HG03175 (cell line): Measurements from ENCODE around the gene HRH1.

ENCODE experiments used
- ATAC-seq: cut with Tn5 transposase; IDR thresholded peaks from one replicate; pipeline ENCODE4 v1.9.1; 2021; ENCODE audit warnings: mild to moderate bottlenecking, moderate library complexity; ENCODE audit not compliant: unreplicated experiment

Gene HRH1

GRCh38 chr3:11312166-11312565 is 157.9 kb downstream of the HRH1 start:
- no peak for ATAC-seq
